WTC11 (cell line): ENCODE results near the gene CA10. TPM values are rescaled to one million over a fixed set of nuclear protein-coding genes. Genes with fewer than 3 reads are reported as not detected.

Experiments
- ATAC-seq: fragments of 200-7000 bp; cut with Tn5 transposase; 2 replicates; pipeline ENCODE4 v1.10.0; 2021; ENCODE audit warnings: mild to moderate bottlenecking, moderate library complexity
- CTCF ChIA-PET: fragments of 300-600 bp; sonication (Branson Sonifier 250); formaldehyde crosslinking; loops from one replicate; lab custom pipeline; 2021; ENCODE audit warnings: antibody characterized with exemption; lab: Charles Lee
- POLR2A ChIA-PET: fragments of 350-600 bp; sonication (Branson Sonifier 250); formaldehyde crosslinking; loops from one replicate; lab custom pipeline; 2021; ENCODE audit warnings: antibody characterized with exemption; lab: Charles Lee
- DNase-seq: peaks from one replicate; pipeline ENCODE4 v3.0.0; 2021; ENCODE audit warnings: low spot score
- H3K27ac Mint-ChIP-seq: 2 replicates; pipeline ENCODE4 v1.8.0; 2021; ENCODE audit warnings: mixed read lengths
- H3K27me3 Mint-ChIP-seq: 2 replicates; pipeline ENCODE4 v1.8.0; 2021; ENCODE audit warnings: low read depth, mild to moderate bottlenecking, moderate library complexity, mixed read lengths
- H3K36me3 Mint-ChIP-seq: 2 replicates; pipeline ENCODE4 v1.8.0; 2021; ENCODE audit warnings: mixed read lengths
- H3K4me1 Mint-ChIP-seq: 2 replicates; pipeline ENCODE4 v1.8.0; 2022; ENCODE audit warnings: mixed read lengths
- H3K4me3 Mint-ChIP-seq: 2 replicates; pipeline ENCODE4 v1.8.0; 2021; ENCODE audit warnings: mild to moderate bottlenecking, moderate library complexity, mixed read lengths
- H3K9me3 Mint-ChIP-seq: 2 replicates; pipeline ENCODE4 v1.8.0; 2021; ENCODE audit warnings: mixed read lengths
- ARID4B ChIP-seq: sonication (generic); formaldehyde crosslinking; IDR thresholded peaks from 2 replicates; pipeline ENCODE4 v1.8.0; 2023; ENCODE audit warnings: missing genetic modification reagents, mild to moderate bottlenecking, borderline replicate concordance
- E2F4 ChIP-seq: sonication (generic); formaldehyde crosslinking; IDR thresholded peaks from 2 replicates; pipeline ENCODE4 v1.8.1; 2022; ENCODE audit warnings: low read depth, mild to moderate bottlenecking, moderate library complexity, missing genetic modification reagents, borderline replicate concordance
- ERG ChIP-seq: fragments of 250-450 bp; sonication (Bioruptor Pico); IDR thresholded peaks from 2 replicates; pipeline ENCODE4 v1.8.0; 2021; ENCODE audit warnings: mild to moderate bottlenecking
- FOXP1 ChIP-seq: sonication (generic); formaldehyde crosslinking; IDR thresholded peaks from 2 replicates; pipeline ENCODE4 v1.8.0; 2022; ENCODE audit warnings: missing genetic modification reagents, mild to moderate bottlenecking, moderate library complexity, borderline replicate concordance
- HMGXB4 ChIP-seq: sonication (generic); formaldehyde crosslinking; IDR thresholded peaks from 2 replicates; pipeline ENCODE4 v1.8.1; 2023; ENCODE audit warnings: mild to moderate bottlenecking, moderate library complexity, missing genetic modification reagents
- IRF2 ChIP-seq: sonication (generic); formaldehyde crosslinking; IDR thresholded peaks from 2 replicates; pipeline ENCODE4 v1.8.0; 2022; ENCODE audit warnings: low read depth, missing genetic modification reagents, borderline replicate concordance
- MXD4 ChIP-seq: fragments of 250-450 bp; sonication (Bioruptor Pico); IDR thresholded peaks from 2 replicates; pipeline ENCODE4 v1.8.0; 2021; ENCODE audit warnings: mild to moderate bottlenecking, moderate library complexity, borderline replicate concordance
- NFATC4 ChIP-seq: fragments of 250-450 bp; sonication (Bioruptor Pico); IDR thresholded peaks from 2 replicates; pipeline ENCODE4 v1.9.0; 2021; ENCODE audit warnings: mild to moderate bottlenecking
- PRDM15 ChIP-seq: sonication (generic); formaldehyde crosslinking; IDR thresholded peaks from 2 replicates; pipeline ENCODE4 v1.8.0; 2022; ENCODE audit warnings: missing genetic modification reagents
- SMAD3 ChIP-seq: sonication (generic); formaldehyde crosslinking; IDR thresholded peaks from 2 replicates; pipeline ENCODE4 v1.8.0; 2022; ENCODE audit warnings: missing genetic modification reagents, mild to moderate bottlenecking, borderline replicate concordance
- STAT6 ChIP-seq: sonication (generic); formaldehyde crosslinking; conservative IDR thresholded peaks from 2 replicates; pipeline ENCODE4 v1.8.1; 2023; ENCODE audit warnings: mild to moderate bottlenecking, low read depth, missing genetic modification reagents, moderate library complexity
- TEAD4 ChIP-seq: sonication (generic); formaldehyde crosslinking; IDR thresholded peaks from 2 replicates; pipeline ENCODE4 v1.8.0; 2022; ENCODE audit warnings: mild to moderate bottlenecking, missing genetic modification reagents
- USF1 ChIP-seq: sonication (generic); formaldehyde crosslinking; IDR thresholded peaks from 2 replicates; pipeline ENCODE4 v1.8.0; 2022; ENCODE audit warnings: mild to moderate bottlenecking, missing genetic modification reagents
- total RNA-seq: library from RNA; stranded (reverse); gene quantifications from 3 replicates; pipeline ENCODE4 v1.2.3, GENCODE V29; 2021

The CA10 gene
- total RNA-seq, 1 experiment from 2014 or later, result 0.90 TPM

- no peak for ATAC-seq
- Mint-ChIP-seq H3K36me3 (no peaks in the 10 kb centered on the region; the same call in 1 of the 2 replicates), H3K4me1 (peaks cover 3% of the 10 kb centered on the region; the same call in 1 of the 2 replicates)
These were observed 551.0 kb downstream of the CA10 start for GRCh38 chr17:51607512-51607911.

GRCh38 chr17:51604299-51605020 is 554.1 kb downstream of the CA10 start:
- Mint-ChIP-seq H3K9me3 (peaks cover 35% of the 10 kb centered on the region), H3K36me3 (peaks cover 10% of the 10 kb centered on the region; the same call in 1 of the 2 replicates), H3K27me3 (peaks cover 3% of the 10 kb centered on the region; the same call in 1 of the 2 replicates), H3K4me1 (peaks cover 11% of the 10 kb centered on the region), H3K4me3 (no peak overlapping the region), H3K27ac (no peak overlapping the region)
- no peak for ATAC-seq
- no peak for DNase-seq
- ChIA-PET CTCF (no interaction called here), POLR2A (no interaction called here)
- TF ChIP-seq FOXP1 (CRISPR knock-in tag), result no peak
- no peak for TF ChIP-seq PRDM15 (CRISPR knock-in tag)
- no peak for TF ChIP-seq HMGXB4 (CRISPR knock-in tag)
- TF ChIP-seq ARID4B, result no peak
- TF ChIP-seq ERG, result no peak
- no peak for TF ChIP-seq IRF2 (CRISPR knock-in tag)
- TF ChIP-seq STAT6 (CRISPR knock-in tag), result no peak
- TF ChIP-seq E2F4 (CRISPR knock-in tag), result no peak
- TF ChIP-seq TEAD4 (CRISPR knock-in tag), result no peak

More at GRCh38 chr17:51607512-51607911, 551.0 kb downstream of the CA10 start:
- Mint-ChIP-seq H3K27me3 (no peaks in the 10 kb centered on the region), H3K9me3 (peaks cover 19% of the 10 kb centered on the region), H3K27ac (no peak overlapping the region), H3K4me3 (no peak overlapping the region)
- no peak for DNase-seq
- POLR2A ChIA-PET, result no interaction called here
- CTCF ChIA-PET, result no interaction called here
- TF ChIP-seq SMAD3, result no peak
- TF ChIP-seq MXD4 (CRISPR knock-in tag), result no peak
- TF ChIP-seq E2F4 (CRISPR knock-in tag), result no peak
- no peak for TF ChIP-seq USF1
- no peak for TF ChIP-seq NFATC4
